ENCODE results near the gene MAPK12. TPM values are rescaled to one million over a fixed set of nuclear protein-coding genes. Genes with fewer than 3 reads are reported as not detected.

MAPK12 gene
- total and polyA plus RNA-seq, 9 of the 15 experiments (the other 6 are each of a cell fraction or from before 2014, with no cell fraction given): 0.79 to 71.5 (median 32.8) TPM

GRCh38 chr22:50281957-50282356, 20.5 kb upstream of the MAPK12 start:
- ChIA-PET CTCF (ENCODE audit: low intra/inter-chr PET ratio) (no interaction called here), POLR2A (no interaction called here)
- Histone ChIP-seq H3K27me3 (ENCODE audit: control insufficient read depth in 2 of 2, insufficient read depth in 2 of 2, low read length in 2 of 2) (no peaks in the 10 kb centered on the region), H3K4me1 (replicated peaks in 1 of 2; ENCODE audit: control insufficient read depth in 2 of 2, insufficient read depth in 2 of 2, low read length in 2 of 2) (peaks cover 0 to 20% of the 10 kb centered on the region in 2 experiments; a peak in 2 of 5 replicates), H3K4me2 (ENCODE audit: insufficient read depth, low read length) (no peak overlapping the region), H3K27ac (ENCODE audit: extremely low read depth, low read depth, low read length) (no peak overlapping the region), H3K9me1 (ENCODE audit: control insufficient read depth, insufficient read depth, low read length) (no peaks in the 10 kb centered on the region), H4K20me1 (replicated peaks; ENCODE audit: control insufficient read depth, insufficient read depth, low read length) (no peaks in the 10 kb centered on the region), H2AFZ (ENCODE audit: low read depth, low read length) (no peak overlapping the region), H3K4me3 (no peak overlapping the region), H3K9me3 (replicated peaks; ENCODE audit: control insufficient read depth, insufficient read depth, low read depth, low read length) (no peaks in the 10 kb centered on the region), H3K79me2 (ENCODE audit: control insufficient read depth, insufficient read depth, low read length) (no peaks in the 10 kb centered on the region), H3K9ac (ENCODE audit: insufficient read depth in 1 of 2, low read depth in 2 of 2, low read length in 2 of 2) (no peak overlapping the region), H3K36me3 (ENCODE audit: control insufficient read depth, insufficient read depth, low read length) (peaks cover 51% of the 10 kb centered on the region; the same call in 1 of the 3 replicates)
- ATAC-seq (no peak), FAIRE-seq (no peak), DNase-seq (ENCODE audit: extremely low read depth in 1 of 4, low spot score in 3 of 4) (no peak)
- 94% methylated on average over 7 of the region's 25 CpGs for WGBS (ENCODE audit: insufficient coverage, low coverage, missing lambda C conversion rate)
- no peak for TF ChIP-seq ZNF76 (CRISPR knock-in tag; IDR thresholded peaks at IDR 0.05; ENCODE audit: borderline replicate concordance)
- TF ChIP-seq STAT5A (IDR thresholded peaks at IDR 0.05; ENCODE audit: borderline replicate concordance, low read length): no peak
- TF ChIP-seq ZNF785 (CRISPR knock-in tag; IDR thresholded peaks at IDR 0.05): no peak
- no peak for TF ChIP-seq ZFP1 (CRISPR knock-in tag; IDR thresholded peaks at IDR 0.05)
- TF ChIP-seq PRMT5 (CRISPR knock-in tag; IDR thresholded peaks at IDR 0.05): no peak
- in situ Hi-C loops (cut with MboI): no loop called here
- intact Hi-C loops (cut with micrococcal nuclease): no loop called here
- BruUV-seq (replicated peaks): no TSS peak

GRCh38 chr22:50281384-50281760, 19.9 kb upstream of the MAPK12 start:
- TF ChIP-seq PTTG1 (tag; IDR thresholded peaks at IDR 0.05; ENCODE audit: low read depth) (no peak), NCOA2 (IDR thresholded peaks at IDR 0.05; ENCODE audit: partially characterized antibody in 2 of 2) (no peak), ZNF830 (CRISPR knock-in tag; IDR thresholded peaks at IDR 0.05) (no peak), MYC (IDR thresholded peaks at IDR 0.05; ENCODE audit: low read depth, low read length) (no peak), MYC (CRISPR knock-in tag; IDR thresholded peaks at IDR 0.05; ENCODE audit: borderline replicate concordance, low read depth) (no peak), HMG20B (CRISPR knock-in tag; IDR thresholded peaks at IDR 0.05) (no peak), SNAPC5 (CRISPR knock-in tag; IDR thresholded peaks at IDR 0.05) (no peak), MAFG (tag; conservative IDR thresholded peaks at IDR 0.05) (no peak), TCF7 (IDR thresholded peaks at IDR 0.05; ENCODE audit: borderline replicate concordance) (no peak)
- no peak for FAIRE-seq
- H2AFZ ChIP-seq (ENCODE audit: low read depth, low read length): no peak overlapping the region
- peaks cover 0 to 14% of the 10 kb centered on the region in 2 experiments; a peak in 2 of 5 replicates for H3K4me1 ChIP-seq (replicated peaks in 1 of 2; ENCODE audit: control insufficient read depth in 2 of 2, insufficient read depth in 2 of 2, low read length in 2 of 2)
- H3K27ac ChIP-seq (ENCODE audit: extremely low read depth, low read depth, low read length): no peak overlapping the region
- H4K20me1 ChIP-seq (replicated peaks; ENCODE audit: control insufficient read depth, insufficient read depth, low read length): no peaks in the 10 kb centered on the region
- H3K9ac ChIP-seq (ENCODE audit: insufficient read depth in 1 of 2, low read depth in 2 of 2, low read length in 2 of 2): no peak overlapping the region
- no TSS peak for BruUV-seq (replicated peaks)
- in situ Hi-C loops (cut with MboI): no loop called here
- no peak for DNase-seq (ENCODE audit: extremely low read depth in 1 of 4, low spot score in 3 of 4)
- no peak overlapping the region for H3K4me2 ChIP-seq (ENCODE audit: insufficient read depth, low read length)
- ATAC-seq: no peak
- WGBS (ENCODE audit: insufficient coverage, low coverage, missing lambda C conversion rate): 98% methylated on average over 11 of the region's 36 CpGs
- intact Hi-C loops (cut with micrococcal nuclease): no loop called here
- peaks cover 51% of the 10 kb centered on the region; the same call in 1 of the 3 replicates for H3K36me3 ChIP-seq (ENCODE audit: control insufficient read depth, insufficient read depth, low read length)
- H3K9me3 ChIP-seq (replicated peaks; ENCODE audit: control insufficient read depth, insufficient read depth, low read depth, low read length): no peaks in the 10 kb centered on the region
- CTCF ChIA-PET (ENCODE audit: low intra/inter-chr PET ratio): no interaction called here
- POLR2A ChIA-PET: no interaction called here
- no peaks in the 10 kb centered on the region for H3K27me3 ChIP-seq (ENCODE audit: control insufficient read depth in 2 of 2, insufficient read depth in 2 of 2, low read length in 2 of 2)
- H3K9me1 ChIP-seq (ENCODE audit: control insufficient read depth, insufficient read depth, low read length): no peaks in the 10 kb centered on the region
- H3K4me3 ChIP-seq: no peak overlapping the region
- no peaks in the 10 kb centered on the region for H3K79me2 ChIP-seq (ENCODE audit: control insufficient read depth, insufficient read depth, low read length)
